Activated T-cell treated with anti-CD3 and anti-CD28 coated beads for 1 hour (primary cell): ENCODE measurements around the gene ANKRD31.

Experiments
- DNase-seq: peaks from one replicate; pipeline ENCODE4 v3.0.0-alpha.2; 2020; ENCODE audit warnings: low read depth

The ANKRD31 gene

DNA sequence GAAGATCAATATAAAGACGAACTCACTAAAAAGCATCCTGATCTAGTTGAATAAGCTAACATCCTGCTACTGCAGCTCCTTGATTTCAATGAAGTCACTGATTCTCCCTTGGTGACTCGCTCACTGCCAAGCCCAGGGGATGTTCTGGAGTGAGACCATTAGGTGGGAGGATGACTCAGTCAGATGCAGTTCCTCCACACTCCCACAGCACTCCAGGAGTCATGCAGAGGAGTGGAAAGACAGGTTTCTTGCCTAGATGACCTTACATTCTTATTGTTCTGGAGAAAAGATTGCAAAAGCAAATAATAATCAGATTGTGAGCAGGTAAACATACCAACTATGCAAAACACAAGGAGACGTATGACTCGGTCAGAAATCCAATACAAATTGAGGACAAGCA, 199.6 kb downstream of the ANKRD31 start:
- DNase-seq = no peak

DNA sequence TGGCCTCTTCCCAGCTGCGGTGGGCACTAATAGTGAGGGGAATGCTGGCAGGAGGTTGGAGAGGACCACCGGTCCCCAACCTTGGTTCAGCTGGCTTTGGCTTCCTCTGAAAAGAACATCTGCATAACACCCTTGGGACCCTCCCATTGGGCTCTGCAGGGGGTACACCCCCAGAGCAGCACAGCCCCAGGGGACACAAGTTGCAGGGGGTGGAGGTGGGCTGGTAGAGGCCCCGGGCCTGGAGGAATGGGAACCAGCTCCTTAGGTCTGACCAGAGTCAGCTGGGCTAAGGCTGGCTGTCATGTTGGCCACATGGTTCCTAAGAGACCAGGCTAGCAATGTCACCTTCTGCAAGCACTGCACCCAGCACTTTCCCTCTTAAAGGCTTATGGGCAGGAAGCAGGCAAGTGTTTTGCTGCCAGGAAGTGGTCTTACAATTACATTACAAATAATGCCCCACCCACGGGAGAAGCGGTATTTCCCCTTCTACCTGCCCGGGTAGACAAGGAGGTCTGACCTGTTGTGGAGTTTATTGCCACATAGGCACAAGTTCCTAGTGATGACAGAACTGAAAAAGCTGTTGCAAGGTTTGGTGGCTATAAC, 202.4 kb downstream of the ANKRD31 start:
- no peak for DNase-seq

DNA sequence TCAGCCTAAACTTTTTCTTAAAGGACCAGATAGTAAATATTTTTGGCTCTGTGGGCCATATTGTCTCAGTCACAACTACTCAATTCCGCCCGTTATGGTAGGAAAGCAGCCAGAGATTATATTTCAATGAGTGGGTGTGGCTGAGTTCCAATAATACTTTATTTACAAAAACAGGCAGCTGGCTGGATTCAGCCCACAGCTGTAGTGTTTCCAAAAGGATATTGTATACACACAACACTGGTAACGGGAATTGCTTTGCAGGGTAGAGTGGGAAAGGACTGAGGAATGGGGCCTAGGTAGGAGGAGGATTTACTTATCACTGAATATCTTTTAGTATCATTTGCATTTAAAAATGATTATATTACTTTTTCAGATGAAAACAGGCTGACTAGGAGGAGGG, 205.3 kb downstream of the ANKRD31 start:
- DNase-seq = no peak

DNA sequence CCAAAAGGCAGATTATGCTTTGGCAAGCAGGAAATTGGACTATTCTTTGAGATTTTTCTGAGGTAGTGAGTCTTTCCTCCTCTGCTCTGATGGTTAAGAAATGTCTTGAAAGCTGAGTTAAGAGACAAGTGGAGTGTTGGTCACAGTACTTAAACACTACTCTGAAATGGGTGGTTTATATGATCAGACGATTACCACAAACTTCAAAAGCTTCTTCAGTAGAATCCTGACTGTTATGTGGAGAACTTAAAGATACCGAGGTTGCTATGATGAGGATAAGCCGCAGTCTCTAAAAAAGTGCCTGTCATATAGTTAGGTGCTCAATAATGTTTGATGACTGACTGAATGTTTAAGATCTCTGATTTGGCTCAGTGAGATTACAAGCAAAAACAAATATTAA, 208.6 kb downstream of the ANKRD31 start:
- DNase-seq = no peak

DNA sequence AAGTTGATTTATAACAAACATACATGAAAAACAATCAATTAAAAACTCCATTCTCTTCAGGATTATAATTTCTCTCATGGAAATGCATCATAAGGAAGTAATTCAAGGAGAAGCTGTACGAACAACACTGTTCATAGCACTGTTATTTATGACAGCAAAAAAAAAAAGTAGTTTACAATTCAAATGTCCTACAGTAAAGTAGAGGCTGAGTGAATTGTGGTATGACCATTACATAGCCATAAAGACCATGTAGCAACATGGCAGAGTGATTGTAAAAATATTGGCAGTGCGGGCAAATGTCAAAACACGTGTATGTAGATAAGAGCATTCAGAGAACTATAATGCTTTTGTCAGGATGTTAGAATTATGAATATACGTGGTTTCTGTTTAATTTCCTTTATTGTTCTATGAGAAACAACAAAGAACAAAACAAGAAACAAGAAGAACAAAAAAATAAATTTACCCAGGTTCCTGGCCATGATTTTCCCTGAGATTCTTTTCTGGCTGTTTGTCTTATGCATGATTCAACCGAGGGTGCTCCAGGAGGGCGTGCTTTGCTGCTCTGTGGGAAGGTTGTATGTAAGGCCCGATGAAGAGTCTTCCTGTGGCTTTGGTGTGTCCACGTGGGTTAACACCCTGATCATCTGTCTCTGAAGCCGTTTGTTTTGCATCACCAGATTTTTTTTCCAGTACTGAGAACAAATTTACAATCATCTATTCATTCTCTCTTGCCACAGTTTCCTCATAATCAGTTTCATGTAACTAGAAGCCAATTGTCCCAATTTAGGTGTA, 213.1 kb downstream of the ANKRD31 start:
- DNase-seq = no peak

DNA sequence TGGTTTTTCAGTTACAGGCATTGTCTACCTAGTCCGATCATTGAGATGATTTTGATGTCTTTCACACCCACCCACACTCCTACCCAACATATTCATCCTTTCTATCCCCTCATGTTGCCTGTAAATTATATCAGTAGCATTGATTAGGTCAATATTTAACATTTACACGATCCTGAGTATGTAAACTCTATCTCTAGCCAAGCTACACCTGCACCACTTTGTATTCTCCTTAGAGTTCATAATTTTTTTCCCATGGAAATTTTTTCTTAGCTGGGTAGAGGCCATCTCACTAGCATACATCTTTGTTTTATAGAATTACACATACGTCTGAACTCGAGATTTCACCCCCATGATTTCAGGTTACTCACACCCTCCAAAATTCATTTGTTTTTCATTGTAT, 214.9 kb downstream of the ANKRD31 start:
- no peak for DNase-seq

DNA sequence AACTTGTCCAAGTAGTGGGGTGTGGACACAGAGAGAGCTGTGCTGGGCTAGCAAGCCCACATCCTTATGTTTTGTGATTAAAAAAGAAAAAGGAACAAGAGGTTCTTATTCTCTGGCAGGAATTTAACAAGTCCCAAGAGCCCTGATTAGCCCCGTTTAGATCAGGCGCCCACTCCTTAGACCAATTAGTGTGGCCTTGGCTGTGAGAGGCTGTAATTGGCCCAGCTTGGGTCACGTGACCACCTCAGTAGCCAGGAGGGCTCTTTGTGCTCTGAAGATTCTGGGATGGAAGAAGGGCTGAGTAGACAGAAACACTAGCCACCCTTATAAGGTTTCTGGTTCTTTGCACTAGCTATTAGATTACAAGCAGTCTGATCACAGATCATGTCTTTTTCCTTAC, 215.5 kb downstream of the ANKRD31 start:
- DNase-seq = no peak

DNA sequence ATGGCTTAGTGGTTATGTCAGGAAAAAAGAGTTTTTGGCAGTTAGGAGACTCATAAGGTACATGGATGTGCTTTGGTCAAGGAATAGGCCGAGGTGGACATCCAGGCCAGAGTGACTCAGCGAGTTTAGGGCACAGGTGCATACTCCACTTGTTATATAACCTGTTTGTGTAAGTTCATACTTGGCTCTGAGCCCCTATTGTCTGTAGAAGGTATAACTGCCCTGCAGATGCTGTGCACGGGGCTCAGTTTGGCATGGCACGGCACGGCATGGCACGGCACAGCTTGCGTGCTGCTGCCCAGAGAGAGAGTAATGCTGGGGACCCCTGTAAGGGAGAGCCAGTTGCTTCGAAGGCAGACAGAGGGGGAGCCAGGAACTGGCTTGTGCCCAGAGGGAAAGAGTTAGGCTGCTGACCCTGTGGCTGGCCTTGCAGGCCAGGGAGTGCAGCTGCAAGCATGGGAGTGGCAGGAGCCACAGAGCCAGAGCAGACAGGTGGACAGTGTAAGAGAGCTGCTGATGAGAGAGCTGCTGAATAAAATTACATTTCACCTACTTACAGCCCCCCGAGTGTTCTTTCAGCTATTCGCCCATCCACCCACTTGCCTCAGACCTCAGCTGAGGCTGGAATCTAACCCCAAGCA, 216.5 kb downstream of the ANKRD31 start:
- no peak for DNase-seq

DNA sequence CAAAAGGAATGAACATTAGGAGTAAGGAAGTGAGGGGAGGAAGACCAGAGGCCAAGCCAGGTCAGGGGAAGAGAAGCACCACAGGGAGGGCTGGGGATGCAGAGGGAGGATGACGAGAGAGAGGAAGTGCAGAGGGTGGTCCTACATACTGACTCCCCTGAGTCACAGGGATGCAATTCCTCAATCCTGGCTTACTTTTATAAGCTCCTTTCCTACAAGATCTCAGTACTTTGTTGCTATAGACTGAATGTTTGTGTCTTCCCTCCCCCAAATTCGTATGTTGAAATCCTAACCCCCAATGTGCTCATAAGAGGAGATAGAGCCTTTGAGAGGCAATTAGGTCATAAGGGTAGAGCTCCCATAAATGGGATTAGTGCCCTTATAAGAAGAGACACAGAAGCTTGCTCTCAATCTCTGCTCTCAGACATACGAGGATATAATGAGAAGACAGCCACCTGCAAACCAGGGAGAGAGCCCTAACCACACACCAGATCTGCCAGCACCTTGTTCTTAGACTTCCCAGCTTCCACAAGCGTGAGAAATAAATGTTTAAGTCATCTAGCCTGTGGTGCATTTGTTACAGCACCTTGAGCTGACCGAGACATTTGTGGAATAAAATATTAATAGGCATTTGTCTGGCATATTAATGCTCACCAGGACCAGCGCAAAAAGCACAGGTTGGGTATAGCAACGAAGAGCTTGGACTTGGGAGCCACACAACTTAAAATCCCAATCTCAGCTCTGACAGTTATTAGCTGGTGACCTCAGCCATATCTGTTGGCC, 217.7 kb downstream of the ANKRD31 start:
- DNase-seq = no peak
